Measurements from ENCODE around the gene DEFB116. TPM values are rescaled to one million over a fixed set of nuclear protein-coding genes. Genes with fewer than 3 reads are reported as not detected.
A peak's percentile ranks its signal among the peaks of the same experiment; 100 is the strongest.
"Not testable (repeated sequence)": the region's sequence is repeated elsewhere in the genome, so short reads cannot be mapped to it uniquely, and the experiment has no call there.

The DEFB116 gene
- total and polyA plus RNA-seq, 8 donors, result not detected

DNA sequence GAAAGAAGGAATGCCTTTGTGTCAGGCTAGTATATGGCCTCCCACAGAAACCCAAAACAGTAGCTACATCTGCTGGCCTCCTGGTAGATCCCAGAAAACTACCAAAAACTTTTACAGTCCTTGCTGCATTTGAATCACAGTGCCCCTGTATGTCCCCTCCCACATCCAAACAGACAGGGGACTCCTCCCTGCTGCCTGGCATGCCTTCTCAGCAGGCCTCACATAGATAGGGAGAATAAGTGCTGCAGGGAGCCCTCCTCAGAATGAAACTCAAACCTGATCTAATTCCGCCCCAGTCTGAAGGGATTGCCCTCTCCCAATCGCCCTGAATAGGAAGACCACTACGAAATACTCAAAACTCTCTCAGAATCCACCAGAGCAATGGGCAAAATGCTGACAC is 14.1 kb upstream of the DEFB116 start:
- Histone ChIP-seq H3K36me3 (no peaks in the 10 kb centered on the region), H3K27ac (no peak overlapping the region), H3K4me3 (no peak overlapping the region), H3K9me3 (peaks cover 0 to 43% (median 32%) of the 10 kb centered on the region in 4 donors), H3K27me3 (no peaks in the 10 kb centered on the region), H3K4me1 (no peaks in the 10 kb centered on the region)
- intact Hi-C loops (cut with DNase I; ENCODE audit: low total_unique reads), result no loop called here
- no peak for TF ChIP-seq POLR2A (IDR thresholded peaks at IDR 0.05)
- no peak for TF ChIP-seq CTCF (IDR thresholded peaks at IDR 0.05)
- DNase-seq, result no peak
- WGBS, 5 donors, result 19 to 61% (median 54%) methylated on average over 3 of the region's 3 CpGs

- DNase-seq; H3K4me1 ChIP-seq; H3K27me3 ChIP-seq; H3K27ac ChIP-seq; intact Hi-C loops (cut with DNase I; ENCODE audit: low total_unique reads); H3K36me3 ChIP-seq; H3K4me3 ChIP-seq: not testable (repeated sequence)
- H3K9me3 ChIP-seq, result peaks cover 0 to 34% (median 26%) of the 10 kb centered on the region in 4 donors
- 55 to 74% (median 69%) methylated on average over 7 of the region's 7 CpGs for WGBS, 5 donors
Measured at GRCh38 chr20:31284964-31285363, 23.4 kb downstream of the DEFB116 start.

GRCh38 chr20:31278178-31278577 is 30.2 kb downstream of the DEFB116 start:
- TF ChIP-seq POLR2A (IDR thresholded peaks at IDR 0.05) (no peak), EP300 (IDR thresholded peaks at IDR 0.05) (no peak)

DNA sequence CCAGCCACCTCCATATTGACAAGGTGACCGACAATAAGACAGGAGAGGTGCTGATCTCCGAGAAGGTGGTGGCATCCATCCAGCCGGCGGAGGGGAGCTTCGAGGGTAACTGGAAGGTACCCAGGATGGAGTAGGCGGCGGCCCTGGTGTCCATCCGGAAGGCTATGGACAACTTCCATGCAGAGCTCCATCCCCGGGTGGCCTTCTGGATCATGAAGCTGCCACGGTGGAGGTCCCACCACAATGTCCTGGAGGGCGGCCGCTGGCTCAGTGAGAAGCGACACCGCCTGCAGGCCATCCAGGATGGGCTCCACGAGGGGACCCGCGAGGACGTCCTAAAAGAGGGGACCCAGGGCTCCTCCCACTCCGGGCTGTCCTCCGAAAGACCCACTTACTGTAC is 33.9 kb downstream of the DEFB116 start:
- intact Hi-C loops (cut with DNase I; ENCODE audit: low total_unique reads), result no loop called here
- Histone ChIP-seq H3K4me1 (no peaks in the 10 kb centered on the region), H3K27me3 (no peaks in the 10 kb centered on the region), H3K27ac (no peak overlapping the region), H3K36me3 (no peaks in the 10 kb centered on the region), H3K9me3 (peaks cover 0 to 73% (median 66%) of the 10 kb centered on the region in 4 donors), H3K4me3 (no peak overlapping the region)
- 77 to 85% (median 82%) methylated on average over 14 to 20 of the region's 20 CpGs for WGBS, 5 donors
- no peak for DNase-seq
- no peak for TF ChIP-seq EP300 (IDR thresholded peaks at IDR 0.05)
- no peak for TF ChIP-seq POLR2A (IDR thresholded peaks at IDR 0.05)
- TF ChIP-seq POLR2AphosphoS5 (IDR thresholded peaks at IDR 0.05), result no peak
- TF ChIP-seq CTCF (IDR thresholded peaks at IDR 0.05), result no peak

More at GRCh38 chr20:31278178-31278577, 30.2 kb downstream of the DEFB116 start:
- H3K4me3 ChIP-seq, result no peak overlapping the region
- H3K27ac ChIP-seq, result no peak overlapping the region
- no peak for DNase-seq
- peaks cover 0 to 44% (median 37%) of the 10 kb centered on the region in 4 donors for H3K9me3 ChIP-seq
- no peaks in the 10 kb centered on the region for H3K36me3 ChIP-seq
- intact Hi-C loops (cut with DNase I; ENCODE audit: low total_unique reads), result no loop called here
- WGBS, 5 donors, result 50 to 88% (median 77%) methylated on average over 1 of the region's 1 CpG
- no peaks in the 10 kb centered on the region for H3K4me1 ChIP-seq
- H3K27me3 ChIP-seq, result no peaks in the 10 kb centered on the region

DNA sequence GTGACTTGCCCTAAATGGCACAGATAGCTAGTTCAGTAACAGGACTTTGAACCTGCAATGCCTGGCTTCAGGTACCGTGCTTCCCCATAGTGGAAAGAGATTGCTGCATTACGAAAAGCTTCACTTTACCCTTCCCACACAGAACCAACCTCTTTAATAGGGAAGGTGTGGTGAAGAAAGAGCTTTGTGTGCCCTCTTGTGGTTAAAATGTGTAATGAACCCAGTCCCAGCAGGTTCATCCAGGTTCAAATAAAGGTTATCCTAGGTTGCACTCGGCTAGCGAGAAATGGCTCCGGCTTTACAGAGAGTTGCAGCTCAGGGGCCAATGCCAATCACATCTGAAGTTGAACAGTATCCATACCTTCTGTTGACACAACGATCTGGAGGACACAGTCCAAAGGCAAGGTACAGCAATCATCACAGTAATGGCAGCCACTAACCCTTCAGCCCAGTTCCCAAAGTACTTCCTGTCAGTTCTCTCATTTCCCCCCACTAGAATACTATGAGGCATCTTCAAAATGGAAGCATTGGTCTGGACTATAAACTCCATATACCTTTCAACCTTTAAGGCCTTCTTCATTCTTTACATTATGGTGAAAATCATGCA is 48.0 kb downstream of the DEFB116 start:
- no peak for DNase-seq
- TF ChIP-seq CTCF (IDR thresholded peaks at IDR 0.05) (peak in 2 of 7 experiments; percentile 6 to 10), POLR2A (IDR thresholded peaks at IDR 0.05) (no peak), POLR2AphosphoS5 (IDR thresholded peaks at IDR 0.05) (no peak), EP300 (IDR thresholded peaks at IDR 0.05) (no peak)
- H3K9me3 ChIP-seq, result peaks cover 0 to 16% (median 5%) of the 10 kb centered on the region in 4 donors
- intact Hi-C loops (cut with DNase I; ENCODE audit: low total_unique reads), result no loop called here
- no peaks in the 10 kb centered on the region for H3K36me3 ChIP-seq
- no peaks in the 10 kb centered on the region for H3K27me3 ChIP-seq
- WGBS, 5 donors, result 59 to 72% (median 69%) methylated on average over 6 of the region's 6 CpGs
- H3K4me1 ChIP-seq, result no peaks in the 10 kb centered on the region
- H3K27ac ChIP-seq, result no peak overlapping the region
- no peak overlapping the region for H3K4me3 ChIP-seq
